DOHH2 (cell line): ENCODE data around the gene TSKU.

Experiments
- H3F3A ChIP-seq: fragments of 200-600 bp; sonication (generic), shearing (Covaris generic); 2 replicates; pipeline ENCODE4 v1.6.0; 2016; ENCODE audit warnings: antibody characterized with exemption, mild to moderate bottlenecking; ENCODE audit not compliant: control insufficient read depth, insufficient read depth
- H3K27ac ChIP-seq: fragments of 200-600 bp; sonication (generic); 2 replicates; pipeline ENCODE4 v1.5.1; 2014; ENCODE audit warnings: low read depth, mild to moderate bottlenecking, low read length, moderate library complexity
- H3K27me3 ChIP-seq: fragments of 200-600 bp; sonication (generic); 2 replicates; pipeline ENCODE4 v1.6.1; 2014; ENCODE audit warnings: mild to moderate bottlenecking, low read length, mixed read lengths; ENCODE audit not compliant: control insufficient read depth
- H3K36me3 ChIP-seq: fragments of 200-600 bp; sonication (generic); 2 replicates; pipeline ENCODE4 v1.6.1; 2014; ENCODE audit warnings: mild to moderate bottlenecking, low read length, moderate library complexity, mixed read lengths; ENCODE audit not compliant: control insufficient read depth
- H3K4me1 ChIP-seq: fragments of 200-600 bp; sonication (generic); 2 replicates; pipeline ENCODE4 v1.6.1; 2014; ENCODE audit warnings: mild to moderate bottlenecking, low read length, mixed read lengths; ENCODE audit not compliant: control insufficient read depth
- H3K4me2 ChIP-seq: fragments of 200-600 bp; sonication (generic); 2 replicates; pipeline ENCODE4 v1.6.0; 2014; ENCODE audit warnings: mild to moderate bottlenecking, low read length, moderate library complexity
- H3K4me3 ChIP-seq: fragments of 200-600 bp; sonication (generic); 2 replicates; pipeline ENCODE4 v1.5.1; 2014; ENCODE audit warnings: mild to moderate bottlenecking, low read length, mixed read lengths
- H3K79me2 ChIP-seq: fragments of 200-600 bp; sonication (generic); 2 replicates; pipeline ENCODE4 v1.6.1; 2014; ENCODE audit warnings: mild to moderate bottlenecking, low read length, mixed read lengths; ENCODE audit not compliant: control insufficient read depth
- H3K9me2 ChIP-seq: fragments of 200-600 bp; sonication (generic); replicated peaks from 2 replicates; pipeline ENCODE4 v1.6.1; 2014; ENCODE audit warnings: mild to moderate bottlenecking, low read length, mixed read lengths; ENCODE audit not compliant: control insufficient read depth
- H3K9me3 ChIP-seq: fragments of 200-600 bp; sonication (generic); 2 replicates; pipeline ENCODE4 v1.6.1; 2014; ENCODE audit warnings: antibody characterized with exemption, low read length, mixed read lengths; ENCODE audit not compliant: control insufficient read depth, insufficient read depth
- H4K20me1 ChIP-seq: fragments of 200-600 bp; sonication (generic); 2 replicates; pipeline ENCODE4 v1.6.0; 2014; ENCODE audit warnings: low read depth, mild to moderate bottlenecking, antibody characterized with exemption, low read length, moderate library complexity; ENCODE audit not compliant: control insufficient read depth, insufficient read depth
- CTCF ChIP-seq: fragments of 200-600 bp; sonication (generic); IDR thresholded peaks from one replicate; pipeline ENCODE4 v1.5.1; 2014; ENCODE audit warnings: antibody characterized with exemption, mild to moderate bottlenecking, low read depth, low read length; ENCODE audit not compliant: poor library complexity, severe bottlenecking
- EZH2phosphoT487 ChIP-seq: fragments of 200-600 bp; sonication (generic); IDR thresholded peaks from 2 replicates; pipeline ENCODE4 v1.6.1; 2017; ENCODE audit warnings: borderline replicate concordance, mild to moderate bottlenecking, antibody characterized with exemption, low read length, moderate library complexity, mixed read lengths

TSKU gene

GRCh38 chr11:76736266-76736665 lies 46.9 kb upstream of the TSKU start:
- Histone ChIP-seq H3K79me2 (no peaks in the 10 kb centered on the region), H3K9me2 (no peaks in the 10 kb centered on the region), H3K4me2 (no peak overlapping the region), H3F3A (no peaks in the 10 kb centered on the region), H3K4me3 (no peak overlapping the region), H4K20me1 (no peaks in the 10 kb centered on the region), H3K27me3 (no peaks in the 10 kb centered on the region; the same call in 1 of the 2 replicates), H3K36me3 (no peaks in the 10 kb centered on the region), H3K4me1 (no peaks in the 10 kb centered on the region), H3K9me3 (no peaks in the 10 kb centered on the region), H3K27ac (no peak overlapping the region)
- TF ChIP-seq CTCF (no peak), EZH2phosphoT487 (no peak)

GRCh38 chr11:76736773-76737495 lies 46.2 kb upstream of the TSKU start:
- Histone ChIP-seq H3K36me3 (no peaks in the 10 kb centered on the region), H3K9me3 (no peaks in the 10 kb centered on the region), H3K9me2 (no peaks in the 10 kb centered on the region), H3K27ac (no peak overlapping the region), H3F3A (no peaks in the 10 kb centered on the region), H3K4me1 (no peaks in the 10 kb centered on the region), H3K4me3 (no peak overlapping the region), H3K4me2 (no peak overlapping the region), H4K20me1 (no peaks in the 10 kb centered on the region), H3K79me2 (no peaks in the 10 kb centered on the region), H3K27me3 (no peaks in the 10 kb centered on the region; the same call in 1 of the 2 replicates)
- TF ChIP-seq EZH2phosphoT487, result no peak
- no peak for TF ChIP-seq CTCF

- Histone ChIP-seq H3K27ac (no peak overlapping the region), H3F3A (no peaks in the 10 kb centered on the region), H3K4me3 (no peak overlapping the region), H3K36me3 (no peaks in the 10 kb centered on the region), H3K79me2 (no peaks in the 10 kb centered on the region), H3K4me1 (no peaks in the 10 kb centered on the region), H3K9me3 (no peaks in the 10 kb centered on the region), H3K4me2 (no peak overlapping the region), H4K20me1 (no peaks in the 10 kb centered on the region), H3K9me2 (no peaks in the 10 kb centered on the region), H3K27me3 (no peaks in the 10 kb centered on the region; the same call in 1 of the 2 replicates)
- TF ChIP-seq EZH2phosphoT487 (no peak), CTCF (no peak)
These were observed 44.4 kb upstream of the TSKU start for GRCh38 chr11:76738618-76739240.
